ENCODE data around the gene FBXO42.
"Not testable (repeated sequence)": the region's sequence is repeated elsewhere in the genome, so short reads cannot be mapped to it uniquely, and the experiment has no call there.

DNA sequence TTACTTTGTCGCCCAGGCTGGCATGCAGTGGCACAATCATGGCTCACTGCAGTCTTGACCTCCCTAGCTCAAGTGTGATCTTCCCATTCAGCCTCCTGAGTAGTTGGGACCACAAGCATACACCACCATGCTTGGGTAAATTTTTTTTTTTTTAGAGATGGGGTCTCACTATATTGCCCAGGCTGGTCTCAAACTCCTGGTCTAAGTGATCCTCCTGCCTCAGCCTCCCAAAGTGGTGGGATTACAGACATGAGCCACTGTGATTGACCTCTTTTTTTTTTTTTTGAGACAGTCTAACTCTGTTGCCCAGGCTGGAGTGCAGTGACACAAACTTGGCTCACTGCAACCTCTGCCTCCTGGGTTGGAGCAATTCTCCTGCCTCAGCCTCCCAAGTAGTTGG is 106.0 kb downstream of the FBXO42 start:
- TF ChIP-seq, protein P1, sequence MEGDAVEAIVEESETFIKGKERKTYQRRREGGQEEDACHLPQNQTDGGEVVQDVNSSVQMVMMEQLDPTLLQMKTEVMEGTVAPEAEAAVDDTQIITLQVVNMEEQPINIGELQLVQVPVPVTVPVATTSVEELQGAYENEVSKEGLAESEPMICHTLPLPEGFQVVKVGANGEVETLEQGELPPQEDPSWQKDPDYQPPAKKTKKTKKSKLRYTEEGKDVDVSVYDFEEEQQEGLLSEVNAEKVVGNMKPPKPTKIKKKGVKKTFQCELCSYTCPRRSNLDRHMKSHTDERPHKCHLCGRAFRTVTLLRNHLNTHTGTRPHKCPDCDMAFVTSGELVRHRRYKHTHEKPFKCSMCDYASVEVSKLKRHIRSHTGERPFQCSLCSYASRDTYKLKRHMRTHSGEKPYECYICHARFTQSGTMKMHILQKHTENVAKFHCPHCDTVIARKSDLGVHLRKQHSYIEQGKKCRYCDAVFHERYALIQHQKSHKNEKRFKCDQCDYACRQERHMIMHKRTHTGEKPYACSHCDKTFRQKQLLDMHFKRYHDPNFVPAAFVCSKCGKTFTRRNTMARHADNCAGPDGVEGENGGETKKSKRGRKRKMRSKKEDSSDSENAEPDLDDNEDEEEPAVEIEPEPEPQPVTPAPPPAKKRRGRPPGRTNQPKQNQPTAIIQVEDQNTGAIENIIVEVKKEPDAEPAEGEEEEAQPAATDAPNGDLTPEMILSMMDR (IDR thresholded peaks at IDR 0.05), result not testable (repeated sequence)
- TF ChIP-seq POLR2A, POLR2AphosphoS5, EP300 (IDR thresholded peaks at IDR 0.05): not testable (repeated sequence)

Data from stomach (tissue), 4 donors.